HS-27A (cell line): Measurements from ENCODE around the gene HINT2.

Experiments used
- DNase-seq: peaks from one replicate; pipeline ENCODE4 v3.0.0-alpha.2; 2012; ENCODE audit warnings: low read depth, missing footprints

HINT2 gene

GRCh38 chr9:35814841-35815543, at the start of gene HINT2:
Gene HINT2 (minus strand): TSS chr9:35815042. CDS start chr9:35814979, 63 bp downstream.
- DNase-seq: peak; percentile 99

GRCh38 chr9:35863583-35863982, 48.7 kb upstream of the HINT2 start:
- no peak for DNase-seq

GRCh38 chr9:35862328-35862727, 47.5 kb upstream of the HINT2 start:
- DNase-seq: no peak

- no peak for DNase-seq
Observed at GRCh38 chr9:35861161-35861897, 46.5 kb upstream of the HINT2 start.

- DNase-seq: no peak
Observed at GRCh38 chr9:35859990-35860339, 45.1 kb upstream of the HINT2 start.

GRCh38 chr9:35859310-35859989, 44.6 kb upstream of the HINT2 start:
- no peak for DNase-seq

- no peak for DNase-seq
Observed at GRCh38 chr9:35858458-35858857, 43.6 kb upstream of the HINT2 start.

GRCh38 chr9:35856882-35857281, 42.0 kb upstream of the HINT2 start:
- DNase-seq: no peak

GRCh38 chr9:35856206-35856605, 41.4 kb upstream of the HINT2 start:
- DNase-seq: no peak

GRCh38 chr9:35854091-35854762, 39.4 kb upstream of the HINT2 start:
- DNase-seq: no peak

GRCh38 chr9:35852876-35853865, 38.3 kb upstream of the HINT2 start:
- DNase-seq: no peak

GRCh38 chr9:35852267-35852815, 37.5 kb upstream of the HINT2 start:
- no peak for DNase-seq

- DNase-seq: peak; percentile 47
Observed at GRCh38 chr9:35847792-35848572, 33.1 kb upstream of the HINT2 start.

- DNase-seq: no peak
Observed at GRCh38 chr9:35845824-35846771, 31.3 kb upstream of the HINT2 start.

GRCh38 chr9:35844628-35845270, 29.9 kb upstream of the HINT2 start:
- peak; percentile 72 for DNase-seq

- no peak for DNase-seq
Observed at GRCh38 chr9:35842795-35843194, 28.0 kb upstream of the HINT2 start.

GRCh38 chr9:35842020-35842745, 27.3 kb upstream of the HINT2 start:
- no peak for DNase-seq

- DNase-seq: no peak
Observed at GRCh38 chr9:35841645-35841900, 26.7 kb upstream of the HINT2 start.
